ENCODE data around the gene DIP2B.

DNA sequence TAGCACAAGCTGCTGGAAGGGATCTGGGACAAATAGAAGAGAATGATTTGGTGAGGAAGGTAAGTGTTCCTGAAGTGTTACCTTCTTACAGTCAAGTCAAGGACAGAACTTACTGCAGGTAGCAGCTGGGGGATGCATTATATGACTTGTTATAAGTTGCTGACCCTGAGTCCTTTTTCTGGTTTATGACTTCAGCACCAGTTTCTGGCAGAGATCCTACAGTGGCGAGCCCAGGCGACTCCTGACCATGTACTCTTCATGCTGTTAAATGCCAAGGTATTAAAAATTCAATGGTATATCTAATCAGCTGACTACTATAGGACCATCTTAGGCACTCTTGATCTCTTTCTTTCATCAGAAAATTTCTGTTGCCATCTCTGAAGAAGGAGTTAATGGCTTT lies 214.0 kb downstream of the DIP2B start:
- TF ChIP-seq, protein P1, sequence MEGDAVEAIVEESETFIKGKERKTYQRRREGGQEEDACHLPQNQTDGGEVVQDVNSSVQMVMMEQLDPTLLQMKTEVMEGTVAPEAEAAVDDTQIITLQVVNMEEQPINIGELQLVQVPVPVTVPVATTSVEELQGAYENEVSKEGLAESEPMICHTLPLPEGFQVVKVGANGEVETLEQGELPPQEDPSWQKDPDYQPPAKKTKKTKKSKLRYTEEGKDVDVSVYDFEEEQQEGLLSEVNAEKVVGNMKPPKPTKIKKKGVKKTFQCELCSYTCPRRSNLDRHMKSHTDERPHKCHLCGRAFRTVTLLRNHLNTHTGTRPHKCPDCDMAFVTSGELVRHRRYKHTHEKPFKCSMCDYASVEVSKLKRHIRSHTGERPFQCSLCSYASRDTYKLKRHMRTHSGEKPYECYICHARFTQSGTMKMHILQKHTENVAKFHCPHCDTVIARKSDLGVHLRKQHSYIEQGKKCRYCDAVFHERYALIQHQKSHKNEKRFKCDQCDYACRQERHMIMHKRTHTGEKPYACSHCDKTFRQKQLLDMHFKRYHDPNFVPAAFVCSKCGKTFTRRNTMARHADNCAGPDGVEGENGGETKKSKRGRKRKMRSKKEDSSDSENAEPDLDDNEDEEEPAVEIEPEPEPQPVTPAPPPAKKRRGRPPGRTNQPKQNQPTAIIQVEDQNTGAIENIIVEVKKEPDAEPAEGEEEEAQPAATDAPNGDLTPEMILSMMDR (IDR thresholded peaks at IDR 0.05): no peak
- TF ChIP-seq POLR2A (IDR thresholded peaks at IDR 0.05): no peak
